H1 (cell line): ENCODE measurements around the gene COL4A4. TPM values are rescaled to one million over a fixed set of nuclear protein-coding genes. Genes with fewer than 3 reads are reported as not detected.

Experiments
- CTCF ChIA-PET: fragments of 300-600 bp; sonication (Branson Sonifier 250); formaldehyde crosslinking; loops from one replicate; lab custom pipeline; 2021; ENCODE audit not compliant: partially characterized antibody; lab: Charles Lee
- POLR2A ChIA-PET: fragments of 300-600 bp; sonication (Branson Sonifier 250); formaldehyde crosslinking; loops from one replicate; lab custom pipeline; 2021; ENCODE audit warnings: inconsistent platforms; ENCODE audit not compliant: partially characterized antibody; lab: Charles Lee
- DNase-seq, 2 experiments: peaks; one replicate each; pipeline versions ENCODE4 v3.0.0 to v3.0.0-alpha.2; 2010 to 2022; ENCODE audit warnings: low spot score in 2 of 2, low read depth in 1 of 2, mixed read lengths in 1 of 2
- FAIRE-seq: peaks from 2 replicates; lab custom pipeline; 2011; peaks lifted over from hg19 to GRCh38; lab: Jason Lieb, UNC
- H2AFZ ChIP-seq: 2 replicates; pipeline ENCODE4 v1.8.1; 2012; ENCODE audit warnings: low read length, inconsistent platforms
- H2AK5ac ChIP-seq: 2 replicates; pipeline ENCODE4 v1.6.1; 2013; ENCODE audit warnings: low read depth, low read length
- H2BK120ac ChIP-seq: replicated peaks from 2 replicates; pipeline ENCODE3; 2013; ENCODE audit warnings: low read depth, low read length, inconsistent platforms
- H2BK12ac ChIP-seq: 2 replicates; pipeline ENCODE4 v1.6.1; 2013; ENCODE audit warnings: low read depth, low read length
- H2BK15ac ChIP-seq: 2 replicates; pipeline ENCODE4 v1.6.1; 2013; ENCODE audit warnings: low read length
- H2BK20ac ChIP-seq: 2 replicates; pipeline ENCODE4 v1.6.1; 2013; ENCODE audit warnings: low read length
- H2BK5ac ChIP-seq: 2 replicates; pipeline ENCODE4 v1.6.1; 2013; ENCODE audit warnings: low read depth, low read length
- H3K14ac ChIP-seq: 2 replicates; pipeline ENCODE4 v1.6.1; 2013; ENCODE audit warnings: inconsistent platforms; ENCODE audit not compliant: insufficient read length
- H3K18ac ChIP-seq: 2 replicates; pipeline ENCODE4 v1.6.1; 2013; ENCODE audit warnings: low read length; ENCODE audit errors: extremely low read depth
- H3K23ac ChIP-seq: 2 replicates; pipeline ENCODE4 v1.6.1; 2013; ENCODE audit warnings: inconsistent platforms; ENCODE audit not compliant: insufficient read length
- H3K23me2 ChIP-seq: 2 replicates; pipeline ENCODE4 v1.6.1; 2013; ENCODE audit warnings: low read depth, low read length
- H3K27ac ChIP-seq: 2 replicates; pipeline ENCODE4 v1.6.1; 2011; ENCODE audit warnings: low read depth, low read length, inconsistent platforms
- H3K27me3 ChIP-seq, 4 experiments: replicated peaks in 1 of 4; 1 replicate in 1 of 4; 2 replicates in 3 of 4; pipeline versions ENCODE4 v1.6.1 to v1.8.1; 2011 to 2013; ENCODE audit warnings: low read length in 3 of 4, mild to moderate bottlenecking in 3 of 4, inconsistent platforms in 2 of 4, mixed read lengths in 2 of 4, moderate library complexity in 1 of 4; ENCODE audit not compliant: control insufficient read depth in 3 of 4, insufficient read depth in 3 of 4; ENCODE audit errors: extremely low read depth in 1 of 4
- H3K36me3 ChIP-seq, 4 experiments: 2 replicates each; pipeline versions ENCODE4 v1.6.1 to v1.8.1; 2011 to 2013; ENCODE audit warnings: mild to moderate bottlenecking in 4 of 4, low read length in 3 of 4, moderate library complexity in 2 of 4, control low read depth in 1 of 4, inconsistent platforms in 1 of 4; ENCODE audit not compliant: insufficient read depth in 4 of 4, control insufficient read depth in 2 of 4
- H3K4ac ChIP-seq: replicated peaks from 2 replicates; pipeline ENCODE3; 2013; ENCODE audit warnings: low read length, low read depth, mixed read lengths, inconsistent platforms; ENCODE audit not compliant: insufficient read length
- H3K4me1 ChIP-seq, 4 experiments: replicated peaks in 1 of 4; 1 replicate in 1 of 4; 2 replicates in 3 of 4; pipeline versions ENCODE4 v1.6.1 to v1.8.1; 2011 to 2013; ENCODE audit warnings: low read length in 3 of 4, inconsistent platforms in 2 of 4, mixed read lengths in 1 of 4; ENCODE audit not compliant: insufficient read depth in 4 of 4, control insufficient read depth in 3 of 4
- H3K4me2 ChIP-seq, 2 experiments: 2 replicates each; pipeline versions ENCODE4 v1.6.1 to v1.8.1; 2011 to 2013; ENCODE audit warnings: low read depth in 2 of 2, low read length in 2 of 2, control low read depth in 1 of 2, inconsistent platforms in 1 of 2, mild to moderate bottlenecking in 1 of 2; ENCODE audit not compliant: insufficient read depth in 1 of 2
- H3K4me3 ChIP-seq, 4 experiments: fragments of 200-600, 300-600 bp in 1 of 4; sonication (generic), shearing (Covaris generic), sonication (Bioruptor Twin) in 1 of 4; 2 replicates each; pipeline versions ENCODE4 v1.5.1 to v1.8.1; 2011 to 2016; ENCODE audit warnings: low read length in 4 of 4, low read depth in 3 of 4, control low read depth in 2 of 4, inconsistent platforms in 2 of 4, mild to moderate bottlenecking in 2 of 4, mixed read lengths in 1 of 4, moderate library complexity in 1 of 4; ENCODE audit not compliant: insufficient read depth in 2 of 4; ENCODE audit errors: extremely low read depth in 1 of 4
- H3K56ac ChIP-seq: replicated peaks from 2 replicates; pipeline ENCODE3; 2013; ENCODE audit warnings: low read depth, mild to moderate bottlenecking, mixed read lengths, low read length, inconsistent platforms; ENCODE audit not compliant: insufficient read length
- H3K79me1 ChIP-seq: 2 replicates; pipeline ENCODE4 v1.6.1; 2013; ENCODE audit warnings: low read depth, low read length, control low read depth
- H3K79me2 ChIP-seq, 2 experiments: 2 replicates each; pipeline versions ENCODE4 v1.6.1 to v1.8.1; 2012 to 2013; ENCODE audit warnings: low read length in 2 of 2, mild to moderate bottlenecking in 2 of 2, inconsistent platforms in 1 of 2; ENCODE audit not compliant: insufficient read depth in 2 of 2, control insufficient read depth in 1 of 2
- H3K9ac ChIP-seq, 4 experiments: replicated peaks in 1 of 4; 1 replicate in 1 of 4; 2 replicates in 3 of 4; pipeline versions ENCODE4 v1.6.1 to v1.8.1; 2011 to 2013; ENCODE audit warnings: low read depth in 3 of 4, low read length in 3 of 4, control low read depth in 2 of 4, mild to moderate bottlenecking in 2 of 4, moderate library complexity in 2 of 4, inconsistent platforms in 1 of 4; ENCODE audit errors: extremely low read depth in 1 of 4
- H3K9me3 ChIP-seq, 2 experiments: 2 replicates each; pipeline versions ENCODE4 v1.6.1 to v1.8.1; 2012 to 2013; ENCODE audit warnings: mild to moderate bottlenecking in 2 of 2, moderate library complexity in 2 of 2, control low read depth in 1 of 2, inconsistent platforms in 1 of 2, low read depth in 1 of 2, low read length in 1 of 2, mixed read lengths in 1 of 2; ENCODE audit not compliant: insufficient read depth in 2 of 2
- H4K20me1 ChIP-seq, 2 experiments: replicated peaks in 1 of 2; 2 replicates each; pipeline versions ENCODE3 to v1.8.1; 2011 to 2013; ENCODE audit warnings: inconsistent platforms in 2 of 2, low read length in 2 of 2, mild to moderate bottlenecking in 1 of 2; ENCODE audit not compliant: insufficient read depth in 2 of 2, control insufficient read depth in 1 of 2
- H4K5ac ChIP-seq: 2 replicates; pipeline ENCODE4 v1.6.1; 2013; ENCODE audit warnings: low read length, low read depth, mixed read lengths, inconsistent platforms; ENCODE audit not compliant: insufficient read length
- H4K8ac ChIP-seq: 2 replicates; pipeline ENCODE4 v1.8.0; 2013; ENCODE audit warnings: mild to moderate bottlenecking, moderate library complexity, low read length, inconsistent platforms; ENCODE audit not compliant: insufficient read depth; ENCODE audit errors: extremely low read depth
- H4K91ac ChIP-seq: replicated peaks from 2 replicates; pipeline ENCODE3; 2013; ENCODE audit warnings: low read length, mixed read lengths, inconsistent platforms; ENCODE audit not compliant: insufficient read length
- ATF2 ChIP-seq: IDR thresholded peaks from 2 replicates; pipeline ENCODE4 v1.6.1; 2012; ENCODE audit warnings: low read length, inconsistent platforms
- HDAC6 ChIP-seq: IDR thresholded peaks from one replicate; pipeline ENCODE4 v1.7.1; 2012; ENCODE audit warnings: low read depth, mild to moderate bottlenecking, inconsistent platforms, low read length, moderate library complexity
- WGBS, 2 experiments: shearing (Covaris generic) in 1 of 2; methylation state at CpG; one replicate each; pipeline versions ENCODE4 v1.1.6 to v1.1.7; 2013 to 2015; ENCODE audit warnings: low lambda C conversion rate in 2 of 2, mixed read lengths in 2 of 2, inconsistent platforms in 1 of 2, low coverage in 1 of 2, missing lambda C conversion rate in 1 of 2; ENCODE audit not compliant: insufficient replicate concordance in 2 of 2, insufficient coverage in 1 of 2, insufficient read length in 1 of 2; ENCODE audit errors: extremely low coverage in 1 of 2, missing lambda C conversion rate in 1 of 2; 5-methylcytosine and 5-hydroxymethylcytosine counted together
- polyA plus RNA-seq, 7 experiments: library from polyadenylated mRNA; depleted of rRNA in 3 of 7; stranded (reverse) in 5 of 7; unstranded in 2 of 7; fragments of >200 nt in 5 of 7; fragments of 200-250 nt in 2 of 7; gene quantifications; 1 replicate in 5 of 7; 2 replicates in 1 of 7; 4 replicates in 1 of 7; pipeline versions ENCODE4 v1.2.1 to v1.2.3, GENCODE V29; 2011 to 2013; ENCODE audit warnings: missing spikeins in 2 of 7, mixed read lengths in 2 of 7
- total RNA-seq: library from RNA; stranded (reverse); fragmentation: NEBNext Ultra II Directional; extraction: Animal tissue kit (Norgen Biotek cat#: 25700); gene quantifications from 2 replicates; pipeline ENCODE4 v1.2.1, GENCODE V29; 2021

COL4A4 gene
- total and polyA plus RNA-seq, 2 of the 8 experiments (the other 6 are each of a cell fraction or from before 2014, with no cell fraction given): 0.33 to 1.7 TPM

- Histone ChIP-seq H3K79me1 (no peaks in the 10 kb centered on the region), H3K18ac (no peak overlapping the region), H3K9ac (no peak overlapping the region), H4K91ac (no peak overlapping the region), H3K23me2 (peaks cover 2% of the 10 kb centered on the region; the same call in 1 of the 2 replicates), H3K79me2 (no peaks in the 10 kb centered on the region), H3K27me3 (no peaks in the 10 kb centered on the region), H2BK15ac (no peak overlapping the region), H2AK5ac (no peak overlapping the region), H3K9me3 (no peaks in the 10 kb centered on the region), H3K36me3 (no peaks in the 10 kb centered on the region), H2BK120ac (no peak overlapping the region), H3K4me3 (no peak overlapping the region), H3K14ac (no peak overlapping the region), H2BK12ac (no peak overlapping the region), H4K5ac (no peak overlapping the region), H3K4ac (no peak overlapping the region), H2AFZ (no peak overlapping the region), H3K4me2 (no peak overlapping the region), H3K23ac (no peak overlapping the region), H3K4me1 (no peaks in the 10 kb centered on the region), H4K8ac (no peak overlapping the region), H3K56ac (peak overlapping the region; percentile 64), H3K27ac (no peak overlapping the region), H2BK5ac (no peak overlapping the region), H4K20me1 (no peaks in the 10 kb centered on the region), H2BK20ac (no peak overlapping the region)
- POLR2A ChIA-PET: no interaction called here
- no peak for DNase-seq
- 92 to 100% methylated on average over 1 to 2 of the region's 2 CpGs for WGBS, 2 experiments
- no peak for FAIRE-seq
- CTCF ChIA-PET: interaction anchor here (1.2 to 5.8 kb wide), 3 partner anchors 9 to 1364 kb away, joined by 4 to 53 read pairs (median 5); no protein-coding TSS in a partner anchor
- TF ChIP-seq ATF2 (no peak), HDAC6 (no peak)
These were observed 133.2 kb downstream of the COL4A4 start for GRCh38 chr2:227030789-227031188.
